Stimulated activated CD4-positive, alpha-beta T cell treated with anti-CD3 and anti-CD28 coated beads, Interleukin-15, amount 100 ng/mL, for 1 hour (primary cell): ENCODE results near the gene TFF2.

Experiments
- DNase-seq, 2 donors: peaks; one replicate each; pipeline ENCODE4 v3.0.0-alpha.2; 2020; ENCODE audit warnings: low read depth in 1 of 2, low spot score in 1 of 2

Gene TFF2

DNA sequence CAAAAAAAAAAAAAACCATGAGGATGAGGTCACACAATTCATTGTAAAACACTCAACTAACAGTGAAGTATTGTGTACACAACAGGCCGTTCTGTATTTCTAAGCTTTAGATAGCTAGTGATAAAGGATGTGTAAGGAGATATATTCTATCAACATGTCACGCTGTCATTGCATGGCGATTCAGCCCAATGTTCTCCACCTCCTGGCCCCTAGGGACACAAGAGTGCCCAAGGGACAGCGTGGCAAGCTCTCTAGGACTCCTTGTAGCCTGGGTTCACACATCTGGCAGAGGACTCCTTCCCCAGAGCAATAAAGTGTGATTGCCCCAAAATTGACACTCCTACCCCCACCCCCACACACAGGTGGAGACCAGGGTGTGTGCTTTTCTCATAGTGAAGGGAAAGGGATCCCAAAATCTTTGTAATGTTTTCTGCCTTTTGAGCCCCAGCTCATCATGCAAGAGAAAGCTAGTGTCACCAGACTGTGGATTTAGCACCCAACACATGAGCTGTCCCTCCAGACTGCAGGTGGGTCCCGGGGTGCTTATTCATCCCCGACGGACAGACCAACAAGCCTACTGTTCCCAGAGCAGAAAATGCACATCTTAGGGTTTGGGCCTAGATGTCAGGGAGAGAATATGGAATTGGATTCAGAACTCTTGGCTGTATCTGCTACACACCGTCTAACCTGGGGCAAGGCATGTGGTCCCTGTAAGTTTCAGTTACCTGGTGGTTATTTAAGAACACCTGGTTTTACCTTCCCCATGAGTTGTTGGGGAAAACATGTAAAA is 33.6 kb upstream of the TFF2 start:
- no peak for DNase-seq

DNA sequence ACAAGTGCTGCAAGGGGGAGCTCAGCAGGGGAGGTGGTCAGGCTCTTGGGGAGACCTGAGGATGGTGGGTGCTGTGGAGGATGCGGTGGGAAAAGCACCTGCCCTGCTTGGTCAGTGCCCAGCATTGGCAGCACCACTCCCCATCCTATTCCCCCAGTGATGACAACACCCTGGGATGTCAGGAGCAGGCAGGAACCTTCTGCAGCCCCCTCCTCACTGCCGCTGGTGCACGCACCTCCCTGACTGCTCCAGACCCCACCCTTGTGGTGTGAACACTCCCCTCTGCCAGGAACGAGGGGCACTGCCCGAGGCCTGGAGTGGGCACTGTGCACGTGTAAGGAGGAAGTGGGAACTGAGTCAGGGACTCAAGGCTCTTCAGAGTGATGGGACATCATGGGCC is 32.5 kb upstream of the TFF2 start:
- no peak for DNase-seq

DNA sequence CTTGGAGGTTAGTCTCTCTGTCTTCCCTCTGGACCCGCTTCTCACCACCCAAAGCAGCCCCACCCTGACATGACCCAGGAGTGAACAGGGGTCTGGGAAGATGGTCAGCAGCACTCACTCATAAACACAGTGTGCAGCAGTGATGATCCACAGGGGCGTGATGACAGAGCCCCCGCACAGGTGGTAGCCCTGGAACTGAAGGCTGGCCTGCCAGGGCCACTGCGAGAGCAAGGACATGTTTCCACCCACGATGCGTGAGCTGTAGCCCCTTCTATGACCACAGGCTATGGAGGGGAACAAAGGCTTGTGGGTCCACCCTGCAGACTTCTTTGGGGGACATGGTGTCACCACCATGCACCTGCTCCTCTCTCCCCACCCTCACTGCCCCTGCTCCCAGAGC is 32.1 kb upstream of the TFF2 start:
- DNase-seq, result no peak

DNA sequence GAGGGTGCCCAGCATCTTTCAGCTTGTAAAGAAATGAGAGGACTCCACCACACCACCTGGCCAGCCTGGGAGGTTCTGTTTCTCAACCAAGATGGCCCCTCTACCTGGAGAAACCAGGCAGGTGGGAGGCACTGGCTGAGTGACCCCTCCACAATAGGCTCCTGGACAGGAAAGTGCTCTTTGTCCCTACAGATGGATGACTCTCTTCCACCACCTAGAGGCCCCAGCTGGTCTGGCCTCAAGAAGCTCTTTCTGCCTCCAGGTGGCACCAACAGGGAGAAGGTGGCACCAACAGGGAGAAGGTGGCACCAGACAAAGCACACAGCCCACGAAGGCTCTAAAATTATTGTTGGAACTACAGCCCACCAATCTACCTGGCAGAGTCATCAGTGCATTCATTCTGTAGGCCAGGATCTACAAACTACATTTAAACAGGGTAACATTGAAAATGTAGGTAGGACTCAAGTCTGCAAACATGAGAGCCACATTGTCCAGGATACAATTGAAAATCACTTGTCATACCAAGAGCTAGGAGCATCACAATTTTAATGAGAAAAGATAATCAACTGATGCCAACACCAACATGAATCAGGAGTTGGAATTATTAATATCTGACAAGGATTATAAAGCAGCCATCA is 30.7 kb upstream of the TFF2 start:
- DNase-seq, result no peak

DNA sequence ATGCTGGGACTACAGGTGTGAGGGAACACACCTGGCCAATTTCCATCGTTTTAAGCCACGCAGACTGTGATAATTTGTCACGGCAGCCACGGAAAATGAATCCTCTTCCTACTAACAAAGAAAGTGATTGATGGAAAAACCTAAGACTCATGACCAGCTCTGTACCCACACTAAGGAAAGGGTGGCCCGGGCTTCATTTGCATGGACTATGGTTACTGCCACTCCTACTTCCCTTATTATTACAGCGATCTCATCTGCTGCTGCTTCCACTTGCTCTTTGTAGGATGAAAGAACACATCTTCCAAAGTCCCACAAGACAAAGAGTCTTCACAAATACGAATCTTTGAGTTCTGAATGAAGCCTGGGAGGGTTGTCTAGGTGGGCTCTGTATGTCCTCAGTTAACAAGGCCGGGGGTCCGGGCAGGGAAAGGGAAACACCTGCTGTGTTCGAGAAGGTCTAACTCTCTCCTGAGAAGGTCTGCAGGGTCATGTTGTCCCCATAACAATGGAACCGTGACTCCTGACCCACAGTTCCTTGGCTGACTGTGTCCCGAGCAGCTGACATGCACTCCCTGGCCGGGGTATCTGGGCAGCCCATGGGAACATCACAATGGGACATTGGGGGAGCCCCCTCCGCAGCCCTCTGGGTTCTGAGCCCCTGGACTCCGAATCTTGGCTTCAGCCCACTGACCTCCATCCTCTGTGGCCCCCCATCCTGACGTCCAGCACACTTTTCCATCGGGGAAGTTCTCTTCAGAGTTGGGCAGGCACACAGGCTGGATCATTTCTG is 28.8 kb upstream of the TFF2 start:
- no peak for DNase-seq

DNA sequence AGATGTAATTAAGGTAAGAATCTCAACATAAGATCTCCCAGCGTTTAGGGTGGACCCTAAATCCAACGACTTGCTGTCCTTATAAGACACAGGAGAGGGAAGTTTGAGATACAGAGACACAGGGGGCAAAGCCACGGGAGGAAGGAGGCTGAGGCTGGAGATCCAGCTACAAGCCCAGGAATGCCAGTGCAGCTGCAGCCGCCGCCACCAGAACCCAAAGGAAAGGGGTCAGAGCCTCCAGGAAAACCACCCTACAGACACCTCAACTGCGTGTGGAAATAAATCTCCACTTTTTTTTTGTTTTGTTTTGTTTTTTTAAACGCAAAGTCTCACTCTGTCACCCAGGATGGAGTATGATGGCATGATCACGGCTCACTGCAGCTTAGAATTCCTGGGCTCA is 27.6 kb upstream of the TFF2 start:
- DNase-seq, result no peak

DNA sequence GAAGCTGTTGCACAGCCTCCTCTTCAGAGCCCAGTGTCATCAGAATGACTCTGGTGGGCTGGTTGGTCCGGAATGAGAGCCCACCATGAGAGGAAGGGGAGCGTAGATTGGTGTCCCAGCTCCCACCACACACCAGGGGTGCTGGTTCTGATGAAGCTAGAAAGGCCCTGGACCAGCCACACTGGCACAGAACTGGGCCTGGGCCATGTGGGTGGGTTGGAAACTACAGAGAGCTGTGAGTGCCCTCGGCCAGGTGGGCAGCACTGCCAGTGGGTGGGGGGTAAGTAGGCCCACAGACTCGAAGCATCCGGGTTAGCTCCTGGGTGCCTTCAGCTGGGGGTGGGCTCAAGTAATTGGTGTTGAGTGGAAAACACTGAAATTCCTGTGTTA is 27.2 kb upstream of the TFF2 start:
- no peak for DNase-seq

DNA sequence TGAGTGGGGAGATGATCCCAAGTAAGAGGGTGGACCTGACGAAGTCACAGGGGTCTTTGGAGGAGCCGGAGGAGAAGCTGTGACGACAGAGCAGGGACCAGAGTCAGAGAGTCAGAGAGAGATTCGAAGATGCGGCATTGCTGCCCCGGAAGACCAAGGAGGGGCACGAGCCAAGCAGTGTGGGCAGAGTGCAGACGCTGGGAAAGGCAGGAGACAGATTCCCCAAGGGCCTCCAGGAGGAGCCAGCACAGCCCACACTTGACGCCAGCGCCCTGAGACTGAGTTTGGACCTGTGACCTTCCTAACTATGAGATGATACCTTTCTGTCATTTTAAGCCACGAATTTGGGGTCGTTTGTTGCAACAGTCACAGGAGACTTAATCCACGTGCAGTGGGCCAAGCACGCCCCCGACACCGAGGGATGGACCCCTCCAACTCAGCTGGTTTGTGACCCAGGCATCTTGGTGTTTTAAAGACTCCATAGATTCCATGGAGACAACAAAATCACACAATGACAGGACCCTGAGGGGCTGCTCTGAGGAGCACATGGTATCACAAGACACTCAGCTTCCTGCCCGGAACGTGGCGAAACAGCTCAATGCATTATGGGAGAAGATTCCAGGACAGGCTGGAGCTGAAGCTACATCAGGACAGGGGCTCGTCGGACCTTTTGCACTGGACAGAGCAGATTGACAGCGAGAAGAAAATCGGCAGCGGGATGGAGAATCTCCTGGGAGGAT is 26.6 kb upstream of the TFF2 start:
- DNase-seq, result no peak

DNA sequence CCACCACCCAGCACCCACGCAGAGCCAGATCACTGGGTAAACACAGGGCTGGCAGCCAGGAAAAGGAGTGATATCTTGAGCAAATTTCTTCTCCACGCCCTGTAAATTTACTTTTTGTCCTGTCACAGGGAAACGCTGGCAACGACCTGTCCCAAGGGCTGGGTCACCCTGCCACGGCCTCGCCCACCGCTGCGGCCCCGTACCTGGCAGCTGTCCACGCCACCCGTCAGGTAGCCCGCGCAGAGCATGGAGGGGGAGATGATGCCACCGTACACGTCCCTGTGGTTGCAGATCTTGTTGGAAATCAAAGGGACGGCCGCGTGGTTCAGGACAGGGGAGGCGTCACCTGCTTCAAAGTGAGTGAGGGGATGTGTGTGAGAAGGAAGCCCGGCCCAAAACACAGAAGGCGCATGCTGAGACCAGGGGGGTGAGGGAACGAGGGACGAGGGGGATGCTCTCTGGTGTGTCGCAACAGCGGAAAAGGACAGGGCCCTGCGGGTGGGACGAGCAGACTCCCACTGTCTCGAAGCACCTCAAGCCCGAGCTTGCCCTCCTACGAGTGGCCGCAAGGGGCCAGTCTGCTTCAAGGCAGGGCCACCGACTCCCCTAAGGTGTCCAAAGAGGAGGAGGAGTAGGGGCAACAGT is 25.7 kb upstream of the TFF2 start:
- DNase-seq, result no peak

DNA sequence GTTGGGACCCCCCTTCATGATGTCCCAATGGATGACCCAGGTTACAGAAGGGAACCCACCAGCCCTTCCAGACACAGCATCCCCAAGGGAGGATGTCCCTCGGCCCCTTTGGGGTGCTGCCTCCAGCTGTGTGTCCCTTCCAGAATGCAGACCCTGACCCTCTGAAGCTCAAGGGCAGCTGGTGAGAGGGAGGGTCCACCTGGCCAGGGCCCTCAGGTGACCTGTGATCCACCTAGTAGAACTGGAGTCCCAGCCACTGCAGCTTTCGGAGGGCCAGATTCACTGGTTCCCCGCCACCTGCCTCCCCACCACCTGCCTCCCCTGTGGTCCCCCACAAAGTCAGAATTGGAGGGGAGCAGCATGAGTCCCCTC is 25.2 kb upstream of the TFF2 start:
- no peak for DNase-seq

DNA sequence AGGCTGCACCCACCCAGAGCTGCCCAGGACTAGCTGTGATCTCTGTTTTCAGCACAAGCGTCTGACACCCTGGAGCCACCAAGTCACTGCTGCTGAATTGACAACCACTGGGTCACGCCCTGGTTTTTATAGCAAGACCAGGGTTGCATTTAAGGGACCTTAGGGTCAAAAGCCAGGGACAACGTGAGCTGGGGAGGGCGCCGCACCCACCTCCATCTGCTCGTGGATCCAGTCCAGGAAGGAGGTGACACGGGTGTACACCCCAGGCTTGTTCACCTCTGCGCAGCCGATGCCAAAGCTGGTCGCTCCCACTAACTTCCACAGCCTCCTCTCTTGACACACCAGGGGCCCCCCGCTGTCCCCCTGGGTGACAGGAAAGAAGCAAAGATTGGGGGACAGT is 24.7 kb upstream of the TFF2 start:
- DNase-seq, result no peak

DNA sequence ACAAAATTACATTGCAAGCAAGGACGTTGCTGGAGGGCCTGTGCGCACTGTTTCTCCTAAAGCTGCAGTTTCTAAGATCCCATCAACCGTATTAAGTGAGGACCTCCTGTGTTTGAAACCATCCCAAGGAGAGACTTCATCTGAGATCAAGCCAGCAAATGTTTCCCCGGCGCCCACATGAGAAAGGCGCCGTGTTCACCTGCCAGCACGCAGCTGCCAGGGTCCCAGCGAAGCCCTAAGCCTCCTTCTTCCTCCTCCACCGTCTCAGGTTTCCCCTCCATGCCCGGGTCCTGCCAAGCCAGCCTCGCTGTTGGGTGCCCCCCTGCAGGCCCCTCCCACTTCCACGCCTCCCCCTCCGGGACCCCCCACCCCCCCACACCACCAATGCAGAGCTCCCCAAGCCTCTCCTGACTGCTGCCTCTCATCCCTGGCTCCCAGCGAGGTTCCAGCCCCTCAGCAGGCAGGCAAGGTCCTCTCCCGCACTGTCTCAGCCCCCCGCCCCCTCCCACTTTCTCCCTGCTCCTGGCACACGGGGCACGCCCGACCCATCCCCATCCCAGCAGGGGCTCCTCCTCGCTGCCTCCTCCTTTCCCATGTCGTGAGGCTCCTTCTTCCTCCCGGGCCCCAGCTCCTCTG is 24.2 kb upstream of the TFF2 start:
- no peak for DNase-seq

DNA sequence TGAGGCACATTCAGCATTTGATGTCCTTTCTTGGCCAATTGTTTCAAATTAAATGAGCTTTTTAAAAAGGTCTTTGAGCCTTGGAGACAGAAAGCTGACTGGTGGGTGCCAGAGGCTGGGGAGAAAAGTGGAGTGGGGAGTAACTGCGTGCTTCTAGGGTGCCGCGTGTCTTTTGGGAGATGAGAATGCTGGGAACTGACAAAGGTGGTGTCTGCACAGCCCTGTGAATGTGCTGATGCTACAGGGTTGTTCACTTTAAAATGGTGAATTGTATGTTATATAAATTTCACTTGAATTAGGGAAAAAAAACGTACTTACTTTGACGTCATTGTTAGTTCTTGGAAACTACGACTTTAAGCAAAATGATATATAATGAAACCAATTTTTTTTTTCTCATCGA is 23.7 kb upstream of the TFF2 start:
- DNase-seq, result no peak

DNA sequence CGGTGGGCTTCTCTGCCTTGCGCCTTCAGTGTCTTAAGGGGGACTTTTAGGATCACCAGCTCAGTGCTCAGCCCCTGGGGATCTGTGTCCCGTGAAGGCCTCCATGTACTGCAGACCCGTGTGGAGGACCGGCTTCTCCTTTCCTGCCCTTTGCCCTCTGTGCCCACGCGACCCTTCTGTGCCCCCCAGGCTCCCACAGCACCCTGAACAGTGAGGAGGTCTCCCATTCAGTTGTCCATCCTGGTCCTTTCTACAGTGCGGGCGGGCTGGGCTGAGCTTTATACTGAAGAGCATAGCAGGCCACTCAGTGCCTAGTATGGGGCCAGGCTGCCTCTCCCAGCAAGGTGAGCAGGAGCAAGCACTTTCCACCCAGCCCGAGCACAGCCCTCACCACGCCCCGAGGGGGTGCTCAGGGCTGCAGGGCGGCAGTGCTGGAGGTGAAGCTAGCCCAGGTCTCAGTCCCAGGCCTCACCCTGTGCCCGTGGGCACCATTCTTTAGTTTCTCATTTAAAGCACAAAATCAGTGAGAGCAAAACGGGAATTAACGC is 23.2 kb upstream of the TFF2 start:
- no peak for DNase-seq

DNA sequence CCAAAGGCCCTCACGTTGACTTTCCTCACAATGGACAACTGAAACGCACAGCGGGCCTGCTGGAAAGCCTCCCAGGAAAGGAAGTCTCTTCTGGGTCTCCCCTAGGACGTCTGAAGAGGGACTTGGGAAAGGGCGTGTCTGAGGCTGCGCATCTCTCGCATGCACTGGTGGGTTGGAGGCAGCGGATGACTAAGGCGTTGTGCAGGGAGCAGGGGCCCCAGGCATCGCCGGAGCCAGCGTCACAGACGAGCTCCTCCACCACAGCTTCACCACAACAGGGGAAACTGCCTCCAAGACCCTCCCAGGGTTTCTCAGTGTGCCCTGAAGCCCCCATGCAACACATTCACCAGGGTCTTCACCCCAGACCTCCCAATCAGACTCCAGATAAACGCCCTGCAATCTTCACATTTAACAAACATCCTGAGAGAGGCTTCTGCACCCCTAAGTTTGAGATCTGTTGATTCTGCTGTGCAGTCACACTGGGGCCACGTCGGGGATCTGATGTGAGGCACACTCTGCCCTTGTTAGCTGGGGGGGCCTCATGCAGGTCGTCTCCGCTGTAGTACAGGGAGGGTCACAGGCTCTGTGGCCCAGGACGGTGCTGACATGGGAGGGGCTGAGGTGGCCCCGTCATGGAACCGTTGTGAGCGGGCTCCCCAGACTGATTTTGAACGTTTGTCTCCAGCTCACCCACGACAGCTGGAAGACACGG is 22.6 kb upstream of the TFF2 start:
- no peak for DNase-seq

DNA sequence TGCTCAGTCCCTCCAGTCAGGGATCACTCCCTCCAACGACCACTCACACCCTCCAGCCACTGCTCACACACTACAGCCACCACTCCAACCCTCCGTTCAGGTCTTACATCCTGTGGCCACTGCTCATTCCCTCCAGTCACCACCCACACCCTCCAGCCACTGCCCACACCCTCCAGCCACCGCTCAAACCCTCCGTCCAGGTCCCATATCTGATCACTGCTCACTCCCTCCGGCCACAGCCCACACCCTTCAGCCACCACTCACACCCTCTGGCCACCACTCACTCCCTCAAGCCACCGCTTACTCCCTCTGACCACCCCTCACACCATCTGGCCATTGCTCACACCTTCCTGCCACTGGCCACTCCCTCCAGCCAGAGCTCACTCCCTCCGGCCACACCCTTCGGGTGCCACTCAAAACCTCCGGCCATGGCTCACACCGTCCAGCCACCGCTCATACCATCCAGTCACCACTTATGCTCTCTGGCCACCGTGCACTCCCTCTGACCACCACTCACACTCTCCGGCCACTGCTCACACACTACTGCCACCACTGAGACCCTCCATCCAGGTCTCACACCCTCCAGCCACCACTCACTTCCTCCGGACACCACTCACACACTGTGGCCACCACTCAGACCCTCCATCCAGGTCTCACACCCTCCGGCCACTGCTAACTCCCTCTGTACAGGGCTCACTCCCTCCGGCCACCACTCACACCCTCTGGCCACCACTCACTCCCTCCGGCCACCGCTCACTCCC is 20.3 kb upstream of the TFF2 start:
- no peak for DNase-seq

DNA sequence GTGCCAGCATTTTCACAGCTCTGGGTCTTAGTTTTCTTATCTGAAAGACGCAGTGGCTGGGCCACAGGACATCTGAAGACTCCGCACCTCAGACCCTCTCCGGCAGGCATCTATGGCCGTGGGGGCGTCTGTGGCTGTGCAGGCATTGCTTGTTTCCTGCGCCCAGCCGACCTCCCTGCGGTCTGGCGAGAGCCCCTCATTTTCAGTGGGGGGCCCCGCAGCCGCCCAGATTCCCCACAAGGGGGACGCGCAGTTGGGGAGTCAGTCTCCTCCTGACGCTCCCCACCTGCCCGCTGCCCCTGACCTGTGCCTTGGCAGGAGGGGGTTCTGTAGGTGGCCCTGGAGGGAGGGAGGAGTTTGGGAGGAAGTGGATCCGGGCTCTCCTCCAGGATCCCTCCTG is 19.0 kb upstream of the TFF2 start:
- no peak for DNase-seq

DNA sequence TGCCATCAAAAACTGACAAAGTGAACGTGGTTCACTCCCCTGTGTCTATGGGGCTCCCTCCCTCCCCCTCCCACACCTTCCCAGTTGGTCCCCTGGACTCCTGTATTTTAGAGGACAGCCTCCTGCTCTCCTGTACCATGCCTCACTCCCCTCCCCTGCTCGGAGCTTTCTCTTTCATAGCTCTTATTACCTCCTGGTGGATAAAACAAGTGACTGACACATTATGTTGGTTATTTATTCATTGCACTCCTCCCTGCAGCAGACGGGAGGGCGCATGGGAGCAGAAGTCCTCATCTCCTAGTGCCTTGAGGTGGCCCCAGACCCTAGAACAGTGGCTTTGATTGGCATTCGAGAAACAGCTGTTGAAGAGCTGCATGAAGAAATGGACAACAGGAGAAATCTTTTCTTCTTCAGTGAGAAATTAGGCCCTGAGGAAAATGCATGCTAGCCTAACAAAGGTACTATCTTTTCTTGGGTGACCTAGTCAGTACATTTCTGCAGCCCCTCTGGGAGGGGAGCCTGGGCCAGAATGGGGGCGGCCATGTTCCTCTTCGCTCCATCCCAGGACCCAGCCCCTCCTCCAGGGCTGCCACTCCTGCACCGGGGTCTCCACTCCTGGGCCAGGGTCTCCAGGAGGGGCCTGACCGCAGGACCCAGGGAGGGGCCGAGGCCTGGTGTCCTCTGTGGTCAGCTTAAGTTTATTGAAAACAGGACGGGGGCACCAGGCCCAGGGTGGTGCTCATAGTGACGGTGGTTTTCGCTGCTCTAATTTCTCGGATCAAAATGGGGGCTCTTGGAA is 16.8 kb upstream of the TFF2 start:
- no peak for DNase-seq
